CD4-positive, alpha-beta T cell treated with Interleukin-17A for 4 hours (primary cell): ENCODE measurements around the gene PHF2.

Source experiments
- DNase-seq: peaks from one replicate; pipeline ENCODE4 v3.0.0-alpha.2; 2020; ENCODE audit warnings: mixed read lengths

Gene PHF2

DNA sequence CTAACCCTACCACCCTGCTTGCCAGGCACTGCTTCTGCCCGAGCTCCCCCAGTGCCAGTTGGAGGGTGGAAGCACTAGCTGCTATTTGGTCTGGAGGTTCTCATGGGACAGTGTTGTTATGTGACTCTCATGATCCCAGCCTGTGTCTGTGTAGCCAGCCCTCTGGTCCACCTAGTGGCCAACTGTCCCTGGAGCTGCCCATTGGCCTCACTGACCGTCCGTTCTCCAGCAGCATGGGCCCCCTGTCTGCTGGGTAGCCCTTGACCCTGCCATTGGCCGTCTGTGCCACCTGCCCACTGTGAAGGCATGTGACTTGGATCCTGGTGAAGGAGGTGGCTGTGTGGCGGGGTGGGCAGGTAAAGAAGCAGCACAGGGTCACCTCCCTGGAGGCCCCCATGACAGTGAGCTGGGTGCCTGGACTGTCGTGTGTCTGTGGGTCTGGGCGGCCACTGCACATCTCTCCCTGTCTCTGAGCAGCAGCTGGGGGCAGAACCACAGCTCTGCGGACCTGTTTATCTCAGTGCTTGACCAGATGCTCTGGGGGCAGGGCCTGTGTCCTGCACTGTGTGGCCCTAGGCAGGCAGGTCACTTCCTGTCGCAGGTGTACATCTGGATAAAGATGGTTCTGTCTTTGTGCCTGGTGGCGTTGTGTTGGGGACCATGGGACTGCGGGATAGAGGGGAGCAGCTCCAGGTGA lies 11.4 kb downstream of the PHF2 start:
- DNase-seq = no peak

DNA sequence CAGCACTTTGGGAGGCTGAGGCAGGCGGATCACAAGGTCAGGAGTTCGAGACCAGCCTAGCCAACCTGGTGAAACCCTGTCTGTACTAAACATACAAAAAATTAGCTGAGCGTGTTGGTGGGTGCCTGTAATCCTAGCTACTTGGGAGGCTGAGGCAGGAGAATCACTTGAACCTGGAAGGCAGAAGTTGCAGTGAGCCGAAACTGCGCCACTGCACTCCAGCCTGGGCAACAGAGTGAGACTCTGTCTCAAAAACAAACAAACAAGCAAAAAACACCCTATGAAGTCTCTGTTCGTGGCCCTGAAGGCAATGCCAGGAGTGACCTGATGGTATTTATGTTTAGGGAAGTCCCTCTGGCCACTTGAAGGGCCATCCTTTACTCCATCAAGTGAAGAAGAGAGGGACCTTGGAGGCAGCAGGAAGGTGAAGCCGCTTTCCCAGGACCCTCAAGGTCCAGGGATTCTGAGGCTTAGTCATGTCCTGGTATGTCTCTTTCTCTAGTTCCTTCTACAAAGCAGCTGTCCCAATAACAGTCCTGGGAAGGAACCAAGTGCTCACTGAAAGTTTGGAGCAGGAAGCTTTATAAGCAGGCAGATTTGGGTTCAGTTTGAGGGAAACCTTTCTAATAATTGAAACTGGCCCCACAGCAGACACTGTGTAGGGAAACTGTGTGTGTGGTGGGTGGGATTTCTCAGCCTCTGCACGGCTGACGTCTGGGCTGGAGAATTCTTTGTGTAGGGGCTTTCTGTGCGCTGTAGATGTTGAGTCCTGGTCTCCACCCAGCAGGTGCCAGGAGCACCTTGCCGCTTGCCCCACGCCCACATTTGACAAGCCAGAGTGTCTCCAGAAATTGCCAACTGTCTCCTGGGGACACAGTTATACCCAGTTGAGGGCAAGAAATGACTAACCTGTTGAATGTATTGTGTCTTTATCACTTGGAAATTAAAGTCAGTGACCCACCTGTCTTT lies 12.5 kb downstream of the PHF2 start:
- DNase-seq = no peak

DNA sequence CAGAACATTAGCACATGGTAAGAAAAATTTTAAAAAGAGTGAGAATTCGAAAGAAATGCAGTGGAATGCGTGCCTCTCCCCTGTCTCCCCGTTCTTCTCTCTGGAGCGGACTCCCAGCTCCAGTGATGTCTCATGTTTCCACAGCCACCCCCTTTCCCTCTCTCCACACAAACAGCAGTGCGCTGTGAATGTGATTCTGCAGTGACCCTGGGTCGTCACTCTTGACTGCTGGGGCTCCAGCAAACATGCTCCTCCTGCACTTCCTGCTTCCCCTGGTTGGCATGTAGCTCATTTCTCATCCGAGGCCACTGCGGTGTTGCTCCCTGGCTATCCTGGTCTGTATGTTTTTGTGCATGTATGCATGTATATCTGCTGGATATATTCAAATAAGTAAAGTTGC lies 13.3 kb downstream of the PHF2 start:
- peak; percentile 23 for DNase-seq

DNA sequence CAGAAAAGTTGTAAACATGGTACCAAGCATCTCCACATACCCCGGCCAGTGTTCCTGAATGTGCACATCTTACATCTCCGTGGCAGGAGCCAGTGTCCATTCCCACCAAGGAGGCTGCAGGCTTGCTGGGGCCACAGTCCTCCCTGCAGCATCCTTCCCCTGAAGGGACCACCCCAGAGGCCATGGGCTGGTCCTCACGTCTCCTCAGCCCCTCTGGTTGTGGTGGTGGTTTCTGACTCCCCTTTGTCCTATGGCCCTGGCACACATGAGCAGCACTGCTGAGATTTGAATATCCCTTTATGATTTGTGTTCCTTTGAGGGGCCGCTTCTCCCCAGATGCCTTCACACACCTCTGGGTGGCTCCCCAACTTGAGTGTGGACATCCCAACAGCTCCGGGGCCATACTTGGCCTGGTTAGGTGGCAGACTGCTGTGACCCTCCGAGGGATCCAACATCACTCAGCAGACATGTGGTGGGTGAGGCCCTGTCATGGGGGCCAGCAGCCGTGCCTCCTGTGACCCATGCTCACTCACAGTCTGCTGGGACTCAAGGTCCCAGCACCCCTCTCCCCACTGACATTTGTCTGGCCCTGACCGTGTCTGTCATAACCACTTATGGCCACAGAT lies 14.3 kb downstream of the PHF2 start:
- no peak for DNase-seq

DNA sequence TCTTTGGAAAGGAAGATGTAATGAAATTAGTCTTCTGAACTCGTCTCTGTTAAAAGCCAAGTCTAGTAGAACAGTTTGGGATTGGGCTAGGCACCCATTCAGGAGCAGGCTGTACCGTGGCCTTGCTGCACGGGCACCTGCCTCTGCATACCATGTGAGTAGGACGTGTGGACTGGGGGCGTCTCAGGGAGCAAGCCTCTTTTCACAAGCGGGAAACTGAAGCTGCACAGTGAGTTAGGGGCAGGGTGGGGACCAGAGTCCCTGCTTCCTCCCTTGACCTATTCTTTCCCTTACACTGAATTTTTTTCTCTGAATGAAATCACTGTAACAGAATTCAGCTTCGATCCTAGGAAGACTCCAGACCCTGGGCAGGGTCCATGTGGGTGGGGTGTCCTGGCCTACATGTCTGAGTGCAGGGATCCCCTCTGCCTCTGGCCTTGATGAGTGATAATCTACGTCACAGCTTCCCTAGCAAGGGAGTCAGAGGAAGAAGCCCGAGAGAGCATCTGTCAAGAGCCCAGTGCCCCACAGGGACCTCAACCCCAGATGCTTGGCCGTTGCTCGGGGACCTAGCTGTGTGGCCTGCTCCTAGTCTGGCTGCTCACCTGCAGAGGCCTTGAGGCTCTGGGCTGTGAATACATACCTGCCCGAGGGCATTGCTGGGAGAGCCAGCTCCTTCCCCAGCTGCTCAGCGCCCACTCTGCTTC lies 15.1 kb downstream of the PHF2 start:
- DNase-seq = no peak

GRCh38 chr9:93592008-93592642 lies 15.7 kb downstream of the PHF2 start:
- DNase-seq = no peak

- no peak for DNase-seq
Measured at GRCh38 chr9:93592643-93593021, 16.2 kb downstream of the PHF2 start.

- DNase-seq = no peak
Measured at GRCh38 chr9:93593144-93593658, 16.8 kb downstream of the PHF2 start.

DNA sequence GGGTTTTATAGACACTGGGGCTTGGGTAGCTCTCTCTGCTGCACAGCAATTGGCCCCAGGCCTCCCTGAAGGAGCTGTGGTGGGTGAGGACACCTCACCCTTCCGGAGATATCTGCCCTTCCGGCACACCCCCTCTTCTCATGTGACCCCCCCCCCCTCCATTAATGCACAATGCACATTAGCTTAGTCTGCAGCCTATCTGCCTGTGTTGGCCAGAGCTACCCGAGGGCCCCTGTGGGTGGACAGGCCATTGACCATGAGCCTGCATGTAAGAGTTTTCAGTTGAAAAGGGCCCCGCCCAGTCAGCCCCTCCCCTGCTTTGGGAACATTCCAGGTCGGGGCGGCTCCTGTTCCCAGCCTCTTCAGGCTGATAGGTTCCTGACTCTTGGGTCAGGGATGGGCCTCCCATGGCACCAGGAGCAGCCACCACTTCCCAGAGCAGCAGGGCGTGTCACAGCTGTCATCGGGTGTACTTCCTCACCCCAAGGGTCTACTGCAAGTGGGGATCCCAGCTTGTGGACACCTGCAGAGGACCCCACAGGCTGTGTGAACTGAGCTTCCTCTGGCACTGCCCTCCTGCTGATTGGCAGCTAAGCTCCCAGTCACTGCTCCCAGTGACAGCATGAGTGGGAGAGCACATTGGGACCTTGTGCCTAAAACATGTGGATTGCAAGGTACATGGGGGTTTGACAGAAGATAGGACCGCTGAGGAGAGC lies 17.8 kb downstream of the PHF2 start:
- DNase-seq = no peak

DNA sequence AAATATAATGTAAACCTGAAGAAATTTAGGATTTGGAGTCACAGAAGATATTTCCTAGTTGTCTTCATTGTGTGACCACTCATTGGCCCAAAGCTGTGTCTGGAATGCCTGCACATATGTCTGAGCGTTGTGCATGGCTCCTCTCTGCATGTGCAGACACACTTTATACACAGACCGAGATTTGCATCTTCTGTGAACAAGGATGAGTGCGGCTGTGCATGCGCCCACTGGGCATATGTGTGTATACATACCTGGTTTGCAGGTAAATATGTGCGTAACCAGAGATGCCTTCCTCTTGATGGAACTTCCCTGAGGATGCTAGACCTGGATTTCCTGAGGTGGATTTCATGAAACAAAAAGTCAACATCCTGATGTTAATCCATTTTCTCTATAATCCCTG lies 19.1 kb downstream of the PHF2 start:
- DNase-seq = no peak

DNA sequence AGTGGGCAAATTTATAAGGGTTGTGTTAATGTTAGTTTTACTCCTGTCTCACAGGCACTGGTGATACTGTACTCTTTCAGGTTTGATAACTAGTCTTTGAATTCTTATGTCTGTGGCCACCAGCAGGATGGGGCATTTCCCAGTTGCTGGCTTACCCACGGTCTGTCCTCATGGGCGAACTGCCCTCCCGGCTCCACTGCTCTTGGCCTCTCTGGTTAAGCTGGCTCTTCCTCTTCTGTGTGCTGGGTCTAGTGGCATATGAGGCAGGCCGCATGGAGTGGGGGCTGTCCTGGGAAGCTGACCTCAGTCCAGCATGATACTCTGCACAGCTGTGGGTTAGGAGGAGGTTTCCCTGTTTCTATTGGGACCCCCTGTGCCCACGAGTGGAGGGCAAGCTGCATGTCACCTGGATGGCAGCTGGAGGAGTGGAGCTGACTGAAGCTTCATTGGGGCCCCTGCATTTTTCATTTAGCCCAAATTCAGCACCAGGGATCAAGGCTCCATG lies 19.5 kb downstream of the PHF2 start:
- no peak for DNase-seq

DNA sequence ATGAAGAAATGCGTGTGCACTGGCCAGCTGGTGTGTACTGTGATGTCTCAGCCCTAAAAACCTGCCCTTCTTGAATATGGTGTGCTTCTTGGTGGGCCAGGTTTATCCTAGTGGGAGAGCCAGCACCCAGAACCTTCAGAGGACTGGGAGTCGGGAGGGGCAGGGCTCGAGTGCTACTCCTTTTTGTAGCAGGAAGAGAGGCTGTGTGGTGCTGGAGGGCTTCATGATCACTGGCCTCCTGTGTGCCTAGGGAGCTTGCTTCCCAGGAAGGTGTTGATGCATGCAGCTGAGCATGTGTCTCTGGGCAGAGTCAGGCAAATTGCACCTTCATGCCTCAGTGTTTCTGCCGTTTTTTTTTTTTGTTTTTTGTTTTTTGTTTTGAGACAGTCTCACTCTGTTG lies 20.0 kb downstream of the PHF2 start:
- no peak for DNase-seq

- no peak for DNase-seq
Measured at GRCh38 chr9:93597142-93597706, 20.8 kb downstream of the PHF2 start.

GRCh38 chr9:93597871-93598646 lies 21.7 kb downstream of the PHF2 start:
- DNase-seq = no peak

- DNase-seq = peak; percentile 41
Measured at GRCh38 chr9:93598647-93599241, 22.4 kb downstream of the PHF2 start.

GRCh38 chr9:93599571-93600403 lies 23.4 kb downstream of the PHF2 start:
- no peak for DNase-seq

DNA sequence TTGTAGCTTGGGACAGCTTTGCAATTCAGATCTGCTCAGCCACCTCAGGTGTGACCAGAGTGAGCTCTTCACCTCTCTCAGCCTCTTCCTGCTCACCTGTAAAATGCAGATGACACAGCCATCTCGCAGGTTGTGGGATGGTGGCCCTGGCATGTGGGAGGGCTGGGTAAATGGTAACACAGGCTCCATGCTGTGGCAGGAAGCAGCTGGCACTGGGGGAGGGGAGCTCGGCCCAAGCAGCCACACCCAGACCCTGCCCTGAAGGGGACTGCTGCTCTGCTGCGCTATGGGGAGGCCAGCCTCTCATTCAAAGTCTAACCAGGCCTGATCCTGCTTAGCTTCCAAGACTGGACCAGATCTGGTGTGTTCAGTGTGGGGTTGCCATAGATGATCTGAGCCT lies 24.1 kb downstream of the PHF2 start:
- DNase-seq = peak; percentile 28

DNA sequence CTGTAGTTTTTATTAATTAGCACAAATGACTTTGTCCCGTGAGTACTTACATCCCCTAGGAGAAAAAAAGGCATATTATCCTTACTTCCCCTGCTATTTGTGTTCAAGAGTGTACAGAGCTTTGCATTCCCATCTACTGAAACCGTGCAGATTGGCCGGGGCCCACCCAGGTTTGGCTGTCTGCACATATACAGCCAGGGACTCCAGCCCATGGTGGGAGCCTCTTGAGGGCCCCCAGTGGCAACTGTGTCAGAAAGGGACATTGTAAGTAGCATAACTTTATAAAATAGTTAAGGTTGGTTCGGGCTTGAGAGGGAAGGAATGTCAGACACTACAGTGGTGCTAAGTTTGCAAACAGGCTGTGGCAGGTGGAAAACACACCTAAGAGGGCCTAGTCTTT lies 24.7 kb downstream of the PHF2 start:
- no peak for DNase-seq

GRCh38 chr9:93601666-93602065 lies 25.3 kb downstream of the PHF2 start:
- no peak for DNase-seq
